IPS-15b (cell line): Measurements from ENCODE around the gene NINJ2.

Experiments
- H3K27me3 ChIP-seq: one replicate; pipeline ENCODE4 v1.6.1; 2013; ENCODE audit warnings: low read length; ENCODE audit not compliant: control insufficient read depth, insufficient read depth
- H3K36me3 ChIP-seq: one replicate; pipeline ENCODE4 v1.6.1; 2013; ENCODE audit warnings: low read length; ENCODE audit not compliant: control insufficient read depth, insufficient read depth
- H3K4me1 ChIP-seq: one replicate; pipeline ENCODE4 v1.6.1; 2013; ENCODE audit warnings: mild to moderate bottlenecking, low read length; ENCODE audit not compliant: control insufficient read depth, insufficient read depth
- H3K4me3 ChIP-seq: one replicate; pipeline ENCODE4 v1.5.1; 2013; ENCODE audit warnings: low read depth, low read length
- H3K9ac ChIP-seq: one replicate; pipeline ENCODE4 v1.6.1; 2013; ENCODE audit warnings: low read depth, mild to moderate bottlenecking, low read length
- H3K9me3 ChIP-seq: one replicate; pipeline ENCODE4 v1.6.1; 2013; ENCODE audit warnings: mild to moderate bottlenecking, low read length; ENCODE audit not compliant: control insufficient read depth, insufficient read depth

The NINJ2 gene

DNA sequence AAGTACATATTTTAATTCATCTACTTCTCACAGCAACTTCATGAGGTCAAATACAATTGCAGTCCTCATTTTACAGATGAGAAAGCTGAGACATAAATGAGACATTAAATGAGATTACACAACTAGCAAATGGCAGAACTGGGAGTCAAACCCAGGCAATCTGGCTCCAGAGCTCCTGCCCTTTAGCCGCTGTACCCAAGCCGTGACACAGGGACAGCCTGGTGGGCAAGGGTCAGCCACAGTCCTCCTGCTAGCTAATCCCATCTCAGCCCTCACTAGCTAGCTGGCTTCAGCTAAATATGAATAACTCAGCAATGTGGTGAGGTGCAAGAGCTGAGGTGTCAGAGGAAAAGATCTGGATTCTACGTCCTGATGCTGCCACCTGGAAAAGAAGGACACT is 54.8 kb downstream of the NINJ2 start:
- Histone ChIP-seq H3K27me3 (no peaks in the 10 kb centered on the region), H3K36me3 (no peaks in the 10 kb centered on the region), H3K4me3 (no peak overlapping the region), H3K9me3 (no peaks in the 10 kb centered on the region), H3K4me1 (no peaks in the 10 kb centered on the region), H3K9ac (no peak overlapping the region)

DNA sequence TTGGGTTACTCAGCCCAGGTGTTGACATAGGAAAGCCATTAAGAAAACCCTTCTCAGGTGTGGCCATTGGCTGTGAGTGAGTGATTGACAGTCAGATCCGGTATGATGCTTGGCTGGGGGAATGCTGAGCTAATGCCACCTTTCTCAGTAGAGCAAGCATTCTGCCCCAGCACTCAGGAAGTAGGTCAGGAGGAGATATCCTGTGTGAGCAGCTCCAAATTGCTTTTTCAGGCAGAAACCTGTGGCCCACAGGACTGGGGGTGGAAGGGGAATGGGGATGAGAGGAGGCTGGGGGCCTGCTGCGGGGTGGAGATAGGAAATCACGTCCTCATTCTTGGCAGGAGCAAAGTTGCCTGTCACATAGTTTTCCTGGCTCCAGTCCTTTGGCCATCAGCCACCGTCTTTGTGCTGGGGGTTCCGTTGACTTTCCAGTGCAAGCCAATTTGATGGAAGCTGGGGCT is 55.7 kb downstream of the NINJ2 start:
- Histone ChIP-seq H3K27me3 (no peaks in the 10 kb centered on the region), H3K36me3 (no peaks in the 10 kb centered on the region), H3K9me3 (no peaks in the 10 kb centered on the region), H3K4me1 (no peaks in the 10 kb centered on the region), H3K4me3 (no peak overlapping the region), H3K9ac (no peak overlapping the region)

DNA sequence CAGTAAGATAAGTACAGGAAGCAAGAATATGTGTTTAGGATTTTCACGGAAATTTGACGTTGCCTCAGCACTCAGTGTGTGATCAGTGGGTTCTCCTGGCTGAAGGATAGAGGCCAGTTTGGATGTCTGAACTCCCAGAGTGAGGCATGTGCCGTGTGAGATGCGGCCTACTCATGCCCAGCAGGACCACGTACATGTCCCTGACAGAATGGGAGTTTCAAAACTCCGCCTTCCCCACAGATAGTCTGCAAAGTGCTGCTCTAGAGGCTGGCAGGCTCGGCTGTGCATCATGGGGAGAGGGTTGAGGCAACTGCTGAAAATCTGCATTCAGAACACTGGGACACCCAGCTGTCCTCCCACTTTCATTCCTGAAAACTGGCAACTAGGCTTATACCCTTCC is 58.3 kb downstream of the NINJ2 start:
- no peaks in the 10 kb centered on the region for H3K36me3 ChIP-seq
- H3K4me1 ChIP-seq: no peaks in the 10 kb centered on the region
- H3K27me3 ChIP-seq: no peaks in the 10 kb centered on the region
- H3K9ac ChIP-seq: no peak overlapping the region
- H3K9me3 ChIP-seq: no peaks in the 10 kb centered on the region
- no peak overlapping the region for H3K4me3 ChIP-seq

DNA sequence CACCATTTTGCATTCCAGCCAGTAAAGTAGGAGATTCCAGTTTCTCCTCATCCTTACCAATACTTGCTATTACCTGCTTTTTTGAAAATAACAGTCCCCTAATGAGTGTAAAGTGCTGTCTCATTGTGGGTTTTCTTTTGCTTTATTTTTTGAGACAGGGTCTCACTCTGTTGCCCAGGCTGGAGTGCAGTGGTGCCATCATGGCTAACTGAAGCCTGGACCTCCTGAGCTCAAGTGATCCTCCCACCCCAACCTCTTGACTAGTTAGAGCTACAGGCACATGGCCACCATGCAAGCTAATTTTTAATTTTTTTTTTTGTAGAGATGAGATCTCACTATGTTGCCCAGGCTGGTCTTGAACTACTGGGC is 60.6 kb downstream of the NINJ2 start:
- Histone ChIP-seq H3K9me3 (no peaks in the 10 kb centered on the region), H3K4me1 (peaks cover 2% of the 10 kb centered on the region), H3K36me3 (no peaks in the 10 kb centered on the region), H3K27me3 (no peaks in the 10 kb centered on the region), H3K4me3 (no peak overlapping the region), H3K9ac (no peak overlapping the region)

DNA sequence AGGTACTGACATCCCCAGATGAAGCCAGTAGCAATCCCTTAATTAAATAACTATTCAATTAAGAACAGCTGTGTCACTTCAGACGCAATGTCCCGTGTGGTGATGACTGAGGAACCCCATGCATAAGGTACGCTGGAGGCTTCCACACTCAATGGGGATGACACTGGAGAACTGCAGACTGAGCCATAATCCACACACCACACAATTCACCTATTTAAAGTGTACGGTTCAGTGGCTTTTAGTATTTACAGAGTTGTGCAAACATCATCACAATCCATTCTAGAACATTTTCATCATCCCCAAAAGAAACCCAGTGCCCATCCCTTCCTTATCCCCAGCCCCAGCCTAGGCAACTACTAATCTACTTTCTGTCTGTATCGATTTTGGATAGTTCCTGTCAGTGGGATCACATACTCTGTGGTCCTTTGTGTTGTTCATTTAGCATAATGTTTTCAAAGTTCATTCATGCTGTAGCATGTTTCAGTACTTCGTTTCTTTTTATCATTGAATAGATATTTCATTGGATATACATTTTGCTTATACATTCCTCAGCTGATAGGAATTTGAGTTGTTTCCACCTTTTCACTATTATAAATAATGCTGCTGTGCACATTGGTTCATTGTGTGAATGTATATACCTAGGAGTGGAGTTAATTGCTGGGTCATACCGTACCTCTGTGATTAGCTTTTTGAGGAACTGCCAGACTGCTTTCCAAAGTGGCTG is 61.1 kb downstream of the NINJ2 start:
- H3K9me3 ChIP-seq: no peaks in the 10 kb centered on the region
- no peaks in the 10 kb centered on the region for H3K36me3 ChIP-seq
- H3K4me3 ChIP-seq: no peak overlapping the region
- H3K4me1 ChIP-seq: peaks cover 2% of the 10 kb centered on the region
- no peak overlapping the region for H3K9ac ChIP-seq
- no peaks in the 10 kb centered on the region for H3K27me3 ChIP-seq

DNA sequence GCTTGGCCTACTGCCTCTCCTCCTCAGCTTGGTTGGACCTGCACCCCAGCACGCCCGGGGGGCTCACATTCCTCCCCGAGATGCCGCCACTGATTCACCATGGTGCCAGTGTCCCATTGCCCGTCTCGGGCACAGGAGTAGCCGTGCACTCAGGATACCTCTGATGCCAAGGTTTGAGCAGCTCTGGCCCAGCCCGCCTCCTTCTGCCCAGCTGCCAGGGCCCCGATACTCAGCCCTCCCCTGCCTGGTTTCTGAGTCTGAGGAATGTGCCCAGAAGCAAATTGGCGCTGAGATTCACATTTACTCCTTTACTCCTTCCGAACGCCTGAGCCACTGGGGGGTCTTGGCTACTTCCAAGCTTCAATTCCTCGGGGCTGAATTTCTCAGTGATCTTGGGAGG is 63.5 kb downstream of the NINJ2 start:
- no peak overlapping the region for H3K4me3 ChIP-seq
- H3K36me3 ChIP-seq: no peaks in the 10 kb centered on the region
- H3K27me3 ChIP-seq: no peaks in the 10 kb centered on the region
- H3K4me1 ChIP-seq: peaks cover 2% of the 10 kb centered on the region
- H3K9me3 ChIP-seq: no peaks in the 10 kb centered on the region
- no peak overlapping the region for H3K9ac ChIP-seq

DNA sequence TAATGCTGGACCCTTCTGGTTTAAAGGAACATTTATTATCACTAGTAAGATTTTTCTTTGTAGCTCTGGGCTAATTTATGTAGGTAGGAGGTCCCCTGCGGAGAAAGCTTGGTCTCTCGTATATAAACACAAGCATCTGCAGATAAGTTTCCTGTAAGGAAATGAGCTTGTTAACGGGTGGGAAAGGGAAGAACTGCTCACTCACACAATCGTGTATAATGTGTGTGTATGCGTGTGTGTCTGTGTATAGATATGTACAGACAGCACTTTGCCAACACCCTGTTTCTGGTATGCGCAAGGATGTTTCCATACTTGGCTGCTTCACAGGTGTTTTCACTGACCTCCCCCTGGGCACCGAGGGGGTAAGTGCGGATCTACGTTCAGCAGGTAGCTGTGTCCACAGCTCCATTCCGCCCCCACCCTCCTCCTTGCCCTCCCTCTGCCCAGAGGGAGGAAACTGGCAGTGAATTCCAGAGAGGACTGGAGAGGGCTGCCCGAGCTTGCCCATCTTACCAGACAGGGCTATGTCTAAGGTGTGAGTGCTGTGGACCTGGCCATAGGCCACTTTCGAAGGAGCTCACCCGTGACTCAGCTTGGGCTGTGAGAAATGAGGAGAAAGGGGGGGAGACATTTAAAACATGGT is 65.2 kb downstream of the NINJ2 start:
- Histone ChIP-seq H3K9ac (no peak overlapping the region), H3K4me3 (no peak overlapping the region), H3K27me3 (no peaks in the 10 kb centered on the region), H3K9me3 (no peaks in the 10 kb centered on the region), H3K36me3 (no peaks in the 10 kb centered on the region), H3K4me1 (peaks cover 2% of the 10 kb centered on the region)

DNA sequence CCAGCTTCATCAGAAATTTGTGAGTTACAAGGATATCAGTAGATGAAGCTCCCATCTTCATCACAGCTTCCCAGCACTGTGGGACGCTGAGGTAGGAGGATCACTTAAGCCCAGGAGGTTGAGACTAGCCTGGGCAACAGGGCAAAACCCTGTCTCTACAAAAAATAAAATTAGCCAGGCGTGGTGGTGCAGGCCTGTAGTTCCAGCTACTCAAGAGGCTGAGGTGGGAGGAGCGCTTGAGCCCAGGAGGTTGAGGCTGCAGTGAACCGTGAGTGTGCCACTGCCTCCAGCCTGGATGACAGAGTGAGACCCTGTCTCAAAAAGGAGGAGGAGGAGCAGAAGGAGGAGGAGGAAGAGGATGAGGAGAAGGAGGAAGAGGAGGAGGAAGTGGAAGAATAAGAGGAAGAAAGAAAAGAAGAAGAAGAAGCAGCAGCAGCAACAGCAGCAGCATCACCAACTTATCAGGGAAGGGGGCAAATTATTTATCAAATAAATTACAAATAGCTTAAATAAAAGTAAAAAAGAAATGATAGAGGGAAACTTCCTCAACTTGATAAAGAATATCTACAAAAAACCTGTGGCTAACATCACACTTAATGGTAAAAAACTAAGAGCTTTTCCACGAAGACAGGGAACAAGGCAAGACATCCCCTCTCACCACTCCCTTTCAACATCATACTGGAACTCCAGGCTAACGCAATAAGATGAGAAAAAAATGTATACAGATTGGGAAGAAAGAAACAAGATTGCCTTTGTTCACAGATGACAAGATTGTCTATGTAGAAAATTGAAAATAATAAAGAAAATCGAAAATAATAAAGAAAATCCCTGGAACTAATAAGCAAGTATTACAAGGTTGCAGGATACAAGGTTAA is 69.6 kb downstream of the NINJ2 start:
- Histone ChIP-seq H3K9ac (no peak overlapping the region), H3K9me3 (no peaks in the 10 kb centered on the region), H3K27me3 (no peaks in the 10 kb centered on the region), H3K4me1 (peaks cover 2% of the 10 kb centered on the region), H3K4me3 (no peak overlapping the region), H3K36me3 (no peaks in the 10 kb centered on the region)

DNA sequence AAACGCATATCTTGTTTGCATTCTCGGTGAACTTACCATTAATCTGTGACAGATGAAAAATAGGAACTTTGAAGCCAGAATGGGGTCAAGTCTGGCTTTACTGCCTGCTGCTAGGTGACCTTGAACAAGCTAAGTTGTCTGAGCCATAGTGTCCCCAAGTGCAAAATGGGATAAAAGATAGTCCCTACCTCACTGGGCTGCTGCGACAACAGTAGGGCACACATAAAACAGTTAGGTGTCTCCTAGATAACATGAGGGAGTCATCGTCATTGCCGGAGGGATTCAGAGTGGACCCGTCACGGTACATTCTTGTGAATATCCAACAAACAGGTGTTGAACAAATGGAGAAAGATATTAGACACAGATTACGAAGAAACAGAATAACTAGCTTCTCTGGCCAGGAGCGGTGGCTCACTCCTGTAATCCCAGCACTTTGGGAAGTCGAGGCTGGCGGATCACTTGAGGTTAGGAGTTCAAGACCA is 71.2 kb downstream of the NINJ2 start:
- Histone ChIP-seq H3K36me3 (no peaks in the 10 kb centered on the region), H3K27me3 (no peaks in the 10 kb centered on the region), H3K4me1 (no peaks in the 10 kb centered on the region), H3K9ac (no peak overlapping the region), H3K9me3 (no peaks in the 10 kb centered on the region), H3K4me3 (no peak overlapping the region)

DNA sequence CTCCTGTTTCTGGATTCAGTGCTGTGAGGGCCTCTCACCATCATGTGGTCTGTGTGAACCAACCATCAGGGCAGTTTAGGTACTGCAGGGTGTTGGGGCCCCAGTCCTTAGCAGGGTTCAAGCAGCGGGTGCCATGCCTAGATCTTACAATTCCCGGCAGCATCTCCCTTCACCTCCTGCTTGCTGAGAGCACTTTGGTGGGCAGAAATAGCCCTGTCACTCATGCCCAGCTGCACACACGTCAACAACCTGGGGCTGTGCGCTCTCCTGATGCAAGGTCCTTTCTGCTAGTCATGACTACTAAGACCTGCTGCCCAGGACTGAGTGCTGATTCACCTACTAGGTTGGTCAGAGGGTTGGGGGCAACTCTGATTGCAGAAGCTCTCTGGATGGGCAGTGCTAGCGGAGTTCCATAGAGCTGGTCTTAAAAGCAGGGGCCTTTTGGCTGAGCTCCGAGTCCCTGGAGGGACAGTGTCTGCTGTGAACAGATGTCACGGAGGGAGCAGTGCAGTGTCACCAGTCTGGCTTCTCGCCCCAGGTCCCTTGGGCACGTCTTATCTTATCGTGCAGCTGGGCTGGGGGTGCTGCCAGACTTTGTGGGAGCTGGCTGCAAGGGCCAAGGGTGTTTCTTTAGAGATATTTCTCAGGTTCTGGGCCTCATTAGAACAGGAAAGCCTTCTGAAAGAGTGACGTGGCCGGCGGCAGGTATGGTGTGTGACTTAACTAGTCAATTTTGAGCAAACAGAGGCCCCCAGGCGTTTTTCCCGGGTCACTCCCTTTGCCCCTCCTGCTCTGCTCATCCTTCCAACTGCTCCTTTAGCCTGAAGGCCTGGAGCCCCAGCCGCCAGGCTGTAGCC is 71.8 kb downstream of the NINJ2 start:
- Histone ChIP-seq H3K4me1 (no peaks in the 10 kb centered on the region), H3K9me3 (no peaks in the 10 kb centered on the region), H3K9ac (no peak overlapping the region), H3K4me3 (no peak overlapping the region), H3K27me3 (no peaks in the 10 kb centered on the region), H3K36me3 (no peaks in the 10 kb centered on the region)

DNA sequence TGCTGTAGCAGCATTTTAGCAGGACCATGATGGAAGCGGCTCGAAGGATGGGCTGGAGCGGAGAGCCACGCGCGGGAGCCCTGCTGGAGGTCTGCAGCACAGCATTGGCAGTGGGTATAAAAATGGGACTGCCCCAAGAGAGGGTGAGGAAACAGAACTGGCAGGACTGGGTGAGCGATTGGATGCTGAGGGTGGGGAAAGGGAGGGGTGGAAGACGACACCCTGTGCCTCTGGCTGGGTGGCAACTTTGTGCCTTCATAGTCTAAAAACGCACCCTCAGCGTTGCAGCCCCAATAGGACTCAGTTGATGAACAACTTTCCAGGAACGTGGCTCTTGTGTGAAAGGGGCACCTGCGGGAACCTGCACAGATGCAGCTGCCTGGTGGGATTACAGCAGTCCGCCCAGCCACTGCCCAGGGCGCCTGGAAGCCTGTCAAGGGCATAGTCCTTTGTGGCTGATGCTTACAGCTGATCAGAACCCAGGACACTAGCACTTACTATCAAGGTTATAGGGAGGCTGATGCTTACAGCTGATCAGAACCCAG is 73.0 kb downstream of the NINJ2 start:
- no peaks in the 10 kb centered on the region for H3K4me1 ChIP-seq
- H3K4me3 ChIP-seq: no peak overlapping the region
- no peaks in the 10 kb centered on the region for H3K27me3 ChIP-seq
- no peak overlapping the region for H3K9ac ChIP-seq
- H3K9me3 ChIP-seq: no peaks in the 10 kb centered on the region
- no peaks in the 10 kb centered on the region for H3K36me3 ChIP-seq
